Psoas muscle (tissue), 8 donors: ENCODE data around the gene DNHD1. TPM values are rescaled to one million over a fixed set of nuclear protein-coding genes. Genes with fewer than 3 reads are reported as not detected.

Experiments
- ATAC-seq, 4 donors: fragments of 200-7000 bp; cut with Tn5 transposase; one replicate each; pipeline ENCODE4 v1.9.1; 2020; ENCODE audit warnings: moderate library complexity in 3 of 4, mild to moderate bottlenecking in 2 of 4
- DNase-seq, 2 donors: peaks; one replicate each; pipeline ENCODE4 v3.0.0-alpha.2; 2020
- H3K27ac ChIP-seq: fragments of 200-600 bp; one replicate; pipeline ENCODE4 v1.8.0; 2022
- H3K27me3 ChIP-seq, 3 donors: fragments of 200-600 bp in 1 of 3; one replicate each; pipeline versions ENCODE4 v1.6.1 to v1.8.0; 2013 to 2022; ENCODE audit warnings: low read length in 2 of 3, mild to moderate bottlenecking in 2 of 3, moderate library complexity in 1 of 3; ENCODE audit not compliant: insufficient read depth in 3 of 3
- H3K36me3 ChIP-seq, 2 donors: fragments of 200-600 bp in 1 of 2; one replicate each; pipeline versions ENCODE4 v1.6.1 to v1.8.0; 2013 to 2022; ENCODE audit warnings: low read depth in 1 of 2, mild to moderate bottlenecking in 1 of 2, moderate library complexity in 1 of 2; ENCODE audit not compliant: insufficient read depth in 1 of 2
- H3K4me1 ChIP-seq: fragments of 200-600 bp; one replicate; pipeline ENCODE4 v1.8.0; 2022
- H3K4me3 ChIP-seq: fragments of 200-600 bp; one replicate; pipeline ENCODE4 v1.8.0; 2022; ENCODE audit warnings: mild to moderate bottlenecking
- H3K9me3 ChIP-seq: fragments of 200-600 bp; one replicate; pipeline ENCODE4 v1.8.0; 2022
- CTCF ChIP-seq: fragments of 200-600 bp; IDR thresholded peaks from one replicate; pipeline ENCODE4 v1.8.0; 2022; ENCODE audit warnings: antibody characterized with exemption
- WGBS, 3 donors: extraction: QIAGEN DNeasy Blood & Tissue Kit; methylation state at CpG; one replicate each; pipeline versions ENCODE4 v1.1.6 to v1.1.7; 2013; 5-methylcytosine and 5-hydroxymethylcytosine counted together
- intact Hi-C, 2 donors: fragments of 100-400 bp; cut with DNase I; formaldehyde crosslinking; loops; one replicate each; pipeline versions ENCODE4 v1.11.0 to v1.14.2; 2022
- polyA plus RNA-seq, 3 donors: library from polyadenylated mRNA; stranded (reverse); fragments of 200-250 nt; gene quantifications; one replicate each; pipeline ENCODE4 v1.2.3, GENCODE V29; 2013
- total RNA-seq, 4 donors: library from RNA; stranded (reverse); fragmentation: NEBNext Ultra II Directional in 2 of 4; extraction: Animal tissue kit (Norgen Biotek cat#: 25700) in 2 of 4; gene quantifications; one replicate each; pipeline versions ENCODE4 v1.2.1 to v1.2.4, GENCODE V29; 2021 to 2023
- donor health status: healthy with polysubstance abuse.
- donor health status: DM: no; HTN: no; CAD: no; lungs with moderate emphysema.
- donor health status: Bipolar disorder and iron deficiency.
- donor health status: healthy.
- donor health status: DM: yes; HTN: yes; CAD: no.
- donor health status: DM: no; HTN: no; CAD: no.
- donor health status: DM: no; HTN: no; CAD: no.
- donor health status: DM: yes; HTN: yes; CAD: no.

The DNHD1 gene
- total and polyA plus RNA-seq, 7 donors, result 2.0 to 9.0 (median 3.4) TPM

DNA sequence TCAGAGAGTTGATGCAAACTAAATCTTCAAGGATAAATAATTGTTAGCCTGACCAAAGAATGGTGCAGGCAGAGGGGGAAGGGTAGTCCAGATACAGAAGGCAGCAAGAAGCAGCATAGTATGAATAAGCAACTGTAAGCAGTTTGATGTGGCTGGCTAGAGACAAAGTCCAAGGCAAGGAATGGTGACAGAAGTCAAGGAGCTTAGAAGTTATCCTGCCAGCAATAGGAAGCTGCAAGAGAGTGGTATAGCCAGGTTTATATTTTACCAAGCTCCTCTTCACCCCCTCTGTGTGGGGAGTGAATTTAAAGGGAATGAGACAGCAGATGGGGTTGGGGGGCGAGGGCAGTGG lies 38.0 kb upstream of the DNHD1 start:
- intact Hi-C loops, result no loop called here
- WGBS, 3 donors, result 89 to 94% (median 91%) methylated on average over 1 of the region's 1 CpG
- Histone ChIP-seq H3K27ac (no peak overlapping the region), H3K9me3 (no peaks in the 10 kb centered on the region), H3K36me3 (peaks cover 4 to 95% of the 10 kb centered on the region in 2 donors), H3K27me3 (no peaks in the 10 kb centered on the region), H3K4me3 (no peak overlapping the region), H3K4me1 (peaks cover 11% of the 10 kb centered on the region)
- TF ChIP-seq CTCF, result no peak
- ATAC-seq (no peak), DNase-seq (no peak)

DNA sequence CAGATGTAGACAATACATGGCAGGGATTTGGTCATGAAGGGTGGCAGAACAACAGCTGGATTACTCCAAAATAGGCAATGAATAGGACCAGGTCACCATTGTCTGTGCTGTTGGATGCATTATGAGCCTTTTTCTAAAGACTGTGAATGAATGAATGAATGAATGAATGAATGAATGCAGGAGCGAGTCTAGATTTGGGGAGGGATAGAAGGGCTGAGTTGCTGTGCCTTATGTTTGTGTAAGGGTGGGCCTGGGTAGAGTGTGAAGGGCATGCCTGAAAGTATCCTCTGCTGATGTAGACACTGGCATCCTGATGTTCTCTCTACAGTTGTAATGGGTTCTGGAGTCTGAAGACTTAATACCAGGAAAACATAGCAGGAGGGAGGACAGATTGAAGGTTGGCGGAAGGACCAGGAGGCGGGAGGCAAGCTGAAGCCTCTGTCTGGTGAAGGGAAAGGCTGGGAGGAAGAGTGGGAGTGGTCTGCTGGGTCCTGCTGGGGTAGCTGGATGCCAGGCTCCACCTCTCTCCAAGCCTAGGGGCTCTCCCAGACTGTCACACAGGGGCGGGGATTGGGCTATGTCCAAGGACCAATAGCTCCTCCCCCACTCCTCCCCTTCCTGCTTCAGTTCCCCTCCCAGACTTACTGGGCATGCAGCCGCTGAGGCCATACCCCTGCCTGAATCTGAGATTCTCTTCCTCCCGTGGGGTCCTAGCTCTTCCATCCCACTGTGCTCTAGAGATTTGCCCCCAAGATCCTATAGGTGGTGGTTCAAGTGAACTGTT lies 28.2 kb upstream of the DNHD1 start:
- peak; percentile 16 to 50 (median 46) for ATAC-seq

GRCh38 chr11:6469599-6469998 lies 27.5 kb upstream of the DNHD1 start:
- no peak for DNase-seq
- Histone ChIP-seq H3K9me3 (no peaks in the 10 kb centered on the region), H3K27ac (peak overlapping the region; percentile 58), H3K4me3 (no peak overlapping the region), H3K36me3 (peaks cover 0 to 13% of the 10 kb centered on the region in 2 donors), H3K4me1 (peaks cover 26% of the 10 kb centered on the region), H3K27me3 (no peaks in the 10 kb centered on the region)
- no peak for TF ChIP-seq CTCF
- ATAC-seq, result no peak
- 85 to 91% (median 88%) methylated on average over 1 of the region's 1 CpG for WGBS, 3 donors
- intact Hi-C loops, result no loop called here

More for the DNA sequence above, 28.2 kb upstream of the DNHD1 start:
- H3K36me3 ChIP-seq, result peaks cover 3 to 20% of the 10 kb centered on the region in 2 donors
- no peaks in the 10 kb centered on the region for H3K27me3 ChIP-seq
- 28 to 53% (median 43%) methylated on average over 5 to 6 of the region's 6 CpGs for WGBS, 3 donors
- no peaks in the 10 kb centered on the region for H3K9me3 ChIP-seq
- no peak for TF ChIP-seq CTCF
- H3K4me1 ChIP-seq, result peaks cover 26% of the 10 kb centered on the region
- DNase-seq, result peak; percentile 84 to 92
- intact Hi-C loops, result no loop called here
- H3K4me3 ChIP-seq, result no peak overlapping the region
- peak overlapping the region; percentile 58 for H3K27ac ChIP-seq

DNA sequence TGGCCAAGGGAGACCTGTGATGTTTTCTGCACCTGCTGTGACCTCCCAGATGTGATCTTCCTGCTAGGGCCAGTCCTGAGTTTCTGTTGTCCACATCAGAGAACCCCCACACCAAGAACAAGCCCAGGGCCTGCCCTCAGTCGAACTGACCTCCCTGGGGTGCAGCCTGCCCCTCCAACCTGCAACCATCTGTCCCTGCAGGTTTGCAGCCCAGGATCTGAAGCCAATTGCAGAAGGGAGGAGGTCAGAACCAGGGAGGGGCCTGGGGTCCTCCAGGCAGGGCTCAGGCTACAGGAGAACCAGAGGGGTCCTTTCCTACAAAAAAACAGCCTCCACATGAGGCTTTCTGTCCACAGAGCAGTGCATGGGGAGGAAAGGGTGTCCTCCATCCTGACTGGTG lies 24.1 kb upstream of the DNHD1 start:
- peaks cover 0 to 17% of the 10 kb centered on the region in 2 donors for H3K36me3 ChIP-seq
- H3K27ac ChIP-seq, result no peak overlapping the region
- no peaks in the 10 kb centered on the region for H3K9me3 ChIP-seq
- DNase-seq (no peak), ATAC-seq (no peak)
- TF ChIP-seq CTCF, result no peak
- intact Hi-C loops, result loop anchor here (5.0 to 10.0 kb wide), 2 partner anchors 134 to 238 kb away; partner anchors contain the start of genes CNGA4 (in 2 of the 2) and FHIP1B (in 2 of the 2)
- H3K4me1 ChIP-seq, result peaks cover 19% of the 10 kb centered on the region
- 17 to 42% (median 20%) methylated on average over 1 of the region's 1 CpG for WGBS, 3 donors
- H3K27me3 ChIP-seq, result no peaks in the 10 kb centered on the region
- H3K4me3 ChIP-seq, result peak overlapping the region; percentile 91
